BLaER1 treated with 17β-estradiol and CSF1 and Interleukin-3, amounts not matched to agents 10 nM and 100 nM (cell line): ENCODE measurements around the gene PDZRN4.
"Not testable (repeated sequence)": the region's sequence is repeated elsewhere in the genome, so short reads cannot be mapped to it uniquely, and the experiment has no call there.

Experiments used
- H3K27ac ChIP-seq, 11 experiments: shearing (Covaris generic); formaldehyde crosslinking; 2 replicates each; pipeline ENCODE4 v1.8.1; 2022
- H3K27me3 ChIP-seq, 11 experiments: shearing (Covaris generic); formaldehyde crosslinking; 2 replicates each; pipeline ENCODE4 v1.8.1; 2022
- H3K36me3 ChIP-seq, 11 experiments: shearing (Covaris generic); formaldehyde crosslinking; 2 replicates each; pipeline ENCODE4 v1.8.1; 2022
- H3K4me1 ChIP-seq, 10 experiments: shearing (Covaris generic); formaldehyde crosslinking; 2 replicates each; pipeline ENCODE4 v1.8.1; 2022
- H3K4me2 ChIP-seq, 11 experiments: shearing (Covaris generic); formaldehyde crosslinking; 2 replicates each; pipeline ENCODE4 v1.8.1; 2022
- H3K4me3 ChIP-seq, 10 experiments: shearing (Covaris generic); formaldehyde crosslinking; 2 replicates each; pipeline ENCODE4 v1.8.1; 2022
- H3K9ac ChIP-seq, 11 experiments: shearing (Covaris generic); formaldehyde crosslinking; 2 replicates each; pipeline ENCODE4 v1.8.1; 2022
- H3K9me3 ChIP-seq, 11 experiments: shearing (Covaris generic); formaldehyde crosslinking; replicated peaks in 1 of 11; 2 replicates each; pipeline ENCODE4 v1.8.1; 2022
- H4K20me1 ChIP-seq, 11 experiments: shearing (Covaris generic); formaldehyde crosslinking; 2 replicates each; pipeline ENCODE4 v1.8.1; 2022
- Cebpa-rat ChIP-seq, 11 experiments: shearing (Covaris generic); IDR thresholded peaks; 2 replicates each; pipeline ENCODE4 v1.8.1; 2022

Gene PDZRN4

DNA sequence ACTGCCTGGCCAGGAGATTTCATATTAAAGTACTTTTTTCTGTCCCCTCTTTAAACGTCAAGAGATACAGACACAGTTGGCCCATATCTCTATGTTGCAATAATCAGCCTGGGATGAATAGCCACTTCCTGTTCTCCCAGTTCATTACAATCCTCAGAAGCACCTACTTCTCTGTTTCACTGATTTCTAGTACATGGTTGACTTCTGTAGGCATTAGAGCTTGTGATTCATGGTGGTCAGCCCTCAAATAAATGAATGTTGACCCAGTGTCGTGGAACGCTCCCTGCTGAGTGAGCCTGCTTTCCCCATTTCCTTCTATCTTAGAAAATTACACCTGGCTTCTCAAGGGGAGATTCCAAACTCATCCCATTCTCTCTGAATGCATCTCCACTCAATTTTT, 416.7 kb downstream of the PDZRN4 start:
- H3K4me1 ChIP-seq, result peaks cover 0 to 28% (median 16%) of the 10 kb centered on the region in 10 experiments; a peak in 11 of 20 replicates
- TF ChIP-seq Cebpa-rat (IDR thresholded peaks at IDR 0.05), result peak in 8 of 11 experiments; percentile 8 to 73 (median 52); a peak in 9 of 22 replicates
- H3K27me3 ChIP-seq, result no peaks in the 10 kb centered on the region
- H3K36me3 ChIP-seq, result no peaks in the 10 kb centered on the region
- H3K9me3 ChIP-seq, result no peaks in the 10 kb centered on the region
- no peak overlapping the region; a peak in 1 of 22 replicates for H3K9ac ChIP-seq
- no peaks in the 10 kb centered on the region for H4K20me1 ChIP-seq
- H3K4me3 ChIP-seq, result no peak overlapping the region
- H3K4me2 ChIP-seq, result peak overlapping the region in 7 of 11 experiments; percentile 32 to 78 (median 65); a peak in 13 of 22 replicates
- peak overlapping the region in 5 of 11 experiments; percentile 41 to 78 (median 52); a peak in 9 of 22 replicates for H3K27ac ChIP-seq

DNA sequence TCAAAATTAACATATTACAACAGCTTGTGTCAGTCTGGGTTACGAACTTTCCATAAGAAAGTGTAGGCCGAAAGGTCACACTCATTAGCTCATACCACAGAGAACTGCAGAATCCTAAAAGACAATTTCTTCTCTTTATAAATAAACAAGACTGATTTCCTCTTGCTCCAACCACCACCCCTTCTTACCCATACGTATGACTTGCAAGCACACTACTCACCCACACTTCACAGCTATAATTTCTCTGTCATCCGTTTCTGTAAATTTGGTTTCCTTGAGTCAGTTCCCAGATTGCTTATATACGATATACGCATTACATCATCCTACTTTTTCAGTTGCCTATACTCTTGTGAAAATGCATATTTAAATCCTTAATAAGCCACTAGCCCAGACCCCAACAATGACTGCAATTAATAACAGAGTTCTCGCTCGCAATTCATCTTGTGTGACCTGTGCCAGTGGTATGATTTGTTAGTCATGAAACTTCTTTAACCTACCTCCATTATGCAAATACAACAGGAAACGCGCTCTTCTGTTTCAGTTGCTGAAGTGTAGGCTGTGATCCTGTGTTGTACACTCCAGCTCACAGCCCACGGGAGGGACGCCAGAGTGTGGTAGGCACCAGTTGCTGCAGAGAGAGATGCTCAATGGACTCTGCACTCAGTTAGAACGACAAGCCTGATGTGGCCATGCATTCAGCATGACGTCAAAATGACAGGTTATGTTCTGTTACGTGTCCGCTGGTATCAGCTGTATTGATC, 417.6 kb downstream of the PDZRN4 start:
- Histone ChIP-seq H3K4me2 (peak overlapping the region in 5 of 11 experiments; percentile 43 to 78 (median 65); a peak in 9 of 22 replicates), H3K9me3 (no peaks in the 10 kb centered on the region; a peak in 1 of 22 replicates), H3K36me3 (no peaks in the 10 kb centered on the region), H3K27me3 (no peaks in the 10 kb centered on the region), H3K9ac (no peak overlapping the region), H3K4me1 (peaks cover 0 to 28% (median 16%) of the 10 kb centered on the region in 10 experiments; a peak in 11 of 20 replicates), H4K20me1 (no peaks in the 10 kb centered on the region), H3K27ac (peak overlapping the region in 4 of 11 experiments; percentile 40 to 78 (median 52); a peak in 6 of 22 replicates), H3K4me3 (no peak overlapping the region)
- no peak for TF ChIP-seq Cebpa-rat (IDR thresholded peaks at IDR 0.05)

DNA sequence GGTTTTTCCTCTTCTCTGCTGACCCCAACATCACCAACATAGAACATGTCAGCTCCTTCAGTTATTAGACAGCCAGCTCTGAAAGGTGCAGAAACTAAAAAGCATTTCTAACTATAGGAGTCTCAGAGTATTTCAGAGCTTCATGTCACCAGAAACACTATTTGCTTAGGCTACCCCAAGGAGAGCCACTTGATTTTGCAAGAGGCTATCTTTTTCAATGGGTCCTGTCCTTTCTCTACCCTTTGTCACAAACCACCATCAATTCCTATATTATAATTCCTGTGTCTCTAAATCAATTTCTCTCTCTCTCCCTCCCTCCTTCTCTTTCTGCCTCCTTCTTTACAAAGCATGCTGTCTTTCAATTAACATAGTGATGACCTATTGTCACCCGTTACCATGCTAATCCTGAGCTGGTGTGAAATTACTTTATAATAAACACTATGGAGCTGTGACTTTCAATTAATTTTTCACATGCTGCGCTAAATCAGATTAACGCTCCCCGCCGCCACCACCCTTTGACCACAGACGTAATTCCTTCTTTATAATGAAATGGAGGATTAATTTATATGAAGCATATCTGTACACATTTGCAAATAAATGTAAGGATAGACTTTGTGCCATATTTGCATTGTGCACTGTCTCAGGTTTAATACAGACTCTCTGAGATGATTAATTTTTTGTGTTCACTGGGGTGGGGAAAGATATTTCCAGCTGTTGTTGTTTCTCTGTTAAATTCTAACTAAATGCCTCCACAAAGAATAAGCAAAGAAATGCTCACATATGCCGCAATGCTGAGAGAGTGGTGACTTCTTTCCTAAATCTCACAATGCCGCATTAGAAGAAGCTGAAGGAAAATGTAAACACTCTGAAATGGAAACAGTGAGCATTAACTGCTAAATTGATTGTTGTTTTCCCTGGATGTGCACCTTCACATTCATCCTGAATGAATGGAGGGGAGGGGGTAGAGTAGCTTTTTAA, 418.6 kb downstream of the PDZRN4 start:
- H3K9ac ChIP-seq, result no peak overlapping the region
- 0 out of 22 replicates have a peak overlapping the region, but pooled peaks of 1 of the 11 experiments have one; percentile 50 for H3K27ac ChIP-seq
- H3K4me2 ChIP-seq, result peak overlapping the region in 2 of 11 experiments; percentile 65 to 78; a peak in 1 of 22 replicates

DNA sequence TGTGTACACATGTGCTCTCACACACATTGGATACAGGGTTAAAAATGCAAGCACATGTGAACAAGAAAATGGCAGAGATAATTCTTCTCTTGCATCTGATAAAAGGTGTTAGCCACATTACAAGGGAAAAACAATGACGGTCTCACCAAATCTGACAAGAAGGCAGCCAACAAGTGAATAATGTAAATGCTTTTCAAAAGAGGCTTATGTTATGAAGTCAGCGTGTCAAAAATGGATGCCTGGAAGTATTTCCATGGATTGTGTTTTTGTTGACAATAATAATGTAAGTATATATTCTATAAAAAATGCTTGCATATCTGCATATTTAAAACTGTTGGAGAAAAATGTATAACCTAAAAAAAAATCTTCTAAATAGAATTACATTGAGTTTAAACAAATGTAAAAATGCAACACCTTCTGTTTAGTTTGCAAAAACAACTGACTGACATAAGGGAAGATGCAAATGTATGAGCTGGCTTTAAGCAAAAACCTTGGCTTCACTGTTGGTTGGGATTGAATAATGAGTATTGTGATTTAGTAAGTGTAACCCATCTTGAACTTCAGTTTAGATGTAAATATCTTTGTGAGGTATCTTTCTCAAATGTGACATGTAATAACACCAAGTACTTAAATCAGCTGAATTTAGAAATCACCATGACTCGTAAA, 424.9 kb downstream of the PDZRN4 start:
- Histone ChIP-seq H3K36me3 (no peaks in the 10 kb centered on the region), H3K9ac (no peak overlapping the region), H3K27ac (no peak overlapping the region), H3K4me1 (no peaks in the 10 kb centered on the region), H3K27me3 (no peaks in the 10 kb centered on the region), H3K9me3 (no peaks in the 10 kb centered on the region; a peak in 1 of 22 replicates), H3K4me3 (no peak overlapping the region), H4K20me1 (no peaks in the 10 kb centered on the region), H3K4me2 (no peak overlapping the region)
- no peak for TF ChIP-seq Cebpa-rat (IDR thresholded peaks at IDR 0.05)

More for the DNA sequence above, 418.6 kb downstream of the PDZRN4 start:
- no peak for TF ChIP-seq Cebpa-rat (IDR thresholded peaks at IDR 0.05)
- H3K4me1 ChIP-seq, result peaks cover 0 to 28% (median 16%) of the 10 kb centered on the region in 10 experiments; a peak in 11 of 20 replicates
- no peaks in the 10 kb centered on the region for H3K27me3 ChIP-seq
- H4K20me1 ChIP-seq, result no peaks in the 10 kb centered on the region
- no peaks in the 10 kb centered on the region; a peak in 1 of 22 replicates for H3K9me3 ChIP-seq
- H3K36me3 ChIP-seq, result no peaks in the 10 kb centered on the region
- no peak overlapping the region for H3K4me3 ChIP-seq

DNA sequence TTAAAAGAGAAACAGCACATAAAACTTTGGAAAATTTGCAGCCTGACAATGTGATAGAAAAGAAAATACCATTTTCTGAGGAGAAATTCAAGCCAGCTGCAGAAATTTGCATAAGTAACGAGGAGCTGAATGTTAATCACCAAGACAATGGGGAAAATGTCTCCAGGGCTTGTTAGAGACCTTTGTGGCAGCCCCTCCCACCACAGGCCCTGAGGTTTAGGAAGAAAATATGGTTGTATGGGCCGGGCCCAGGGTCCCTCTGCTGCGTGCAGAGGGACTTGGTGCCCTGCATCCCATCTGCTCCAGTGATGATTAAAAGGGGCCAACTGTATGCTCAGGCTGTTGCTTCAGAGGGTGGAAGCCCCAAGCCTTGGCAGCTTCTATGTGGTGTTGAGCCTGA, 427.1 kb downstream of the PDZRN4 start:
- not testable (repeated sequence) for H3K4me3 ChIP-seq, H3K4me2 ChIP-seq, H3K9me3 ChIP-seq, H3K27me3 ChIP-seq, H3K9ac ChIP-seq, H3K36me3 ChIP-seq, H4K20me1 ChIP-seq, H3K27ac ChIP-seq, H3K4me1 ChIP-seq

DNA sequence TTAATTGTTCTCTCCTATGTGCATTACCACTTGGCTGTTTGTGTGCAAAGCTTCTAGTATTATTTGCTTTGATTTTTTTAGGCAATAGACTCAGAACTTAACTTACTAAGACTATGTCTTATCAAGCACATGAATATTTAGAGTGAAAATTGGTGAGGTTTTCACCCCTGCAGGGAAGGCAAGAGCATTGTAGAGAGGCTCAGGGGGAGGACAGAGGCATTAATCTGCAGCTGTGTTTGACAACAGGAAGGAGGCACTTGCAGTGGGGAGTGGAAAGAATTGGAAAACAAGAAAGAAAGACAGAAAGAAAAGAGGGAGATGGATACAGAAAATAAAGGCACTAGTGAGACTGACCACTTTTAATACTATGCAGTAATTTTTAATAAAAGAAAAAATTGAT, 431.6 kb downstream of the PDZRN4 start:
- no peak for TF ChIP-seq Cebpa-rat (IDR thresholded peaks at IDR 0.05)
- Histone ChIP-seq H3K9ac (no peak overlapping the region), H3K27ac (no peak overlapping the region), H3K4me2 (no peak overlapping the region), H3K9me3 (no peaks in the 10 kb centered on the region), H3K27me3 (no peaks in the 10 kb centered on the region), H3K36me3 (no peaks in the 10 kb centered on the region), H4K20me1 (no peaks in the 10 kb centered on the region), H3K4me3 (no peak overlapping the region), H3K4me1 (no peaks in the 10 kb centered on the region)

DNA sequence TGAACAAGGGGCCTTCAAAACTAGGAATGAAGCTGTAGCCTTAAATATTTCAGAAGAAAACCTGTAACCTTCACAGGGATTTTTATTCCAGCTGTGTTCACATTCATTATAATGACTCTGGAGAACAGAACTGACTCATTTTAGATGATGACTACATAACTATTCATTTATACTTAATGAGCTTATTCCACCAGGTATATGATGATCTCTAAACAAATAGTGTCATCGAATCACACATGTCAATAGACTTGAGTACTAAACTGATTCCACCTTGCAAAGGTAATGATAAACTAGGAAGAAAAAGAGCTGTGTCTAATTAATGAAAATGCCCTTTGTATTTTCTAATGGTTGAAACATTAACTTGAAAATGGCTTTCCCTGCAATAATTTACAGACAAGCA, 433.2 kb downstream of the PDZRN4 start:
- Histone ChIP-seq H3K4me1 (no peaks in the 10 kb centered on the region), H3K4me2 (no peak overlapping the region), H3K9me3 (no peaks in the 10 kb centered on the region), H3K27ac (no peak overlapping the region), H3K9ac (no peak overlapping the region), H3K36me3 (no peaks in the 10 kb centered on the region), H3K4me3 (no peak overlapping the region), H3K27me3 (no peaks in the 10 kb centered on the region), H4K20me1 (no peaks in the 10 kb centered on the region)
- TF ChIP-seq Cebpa-rat (IDR thresholded peaks at IDR 0.05), result no peak
